HCT116 (cell line): ENCODE data around the gene BPIFB3. TPM values are rescaled to one million over a fixed set of nuclear protein-coding genes. Genes with fewer than 3 reads are reported as not detected.

Source experiments
- ATAC-seq: fragments of 200-7000 bp; cut with Tn5 transposase; 2 replicates; pipeline ENCODE4 v1.9.1; 2020; ENCODE audit warnings: mild to moderate bottlenecking, moderate library complexity
- BruUV-seq: library from RNA; stranded (reverse); fragments of 400-500 nt; replicated peaks from 2 replicates; lab custom pipeline; 2021; lab: Mats Ljungman, UMichigan
- CTCF ChIA-PET: fragments of 300-600 bp; sonication (Branson Sonifier 250); formaldehyde crosslinking; loops from one replicate; lab custom pipeline; 2021; ENCODE audit warnings: antibody characterized with exemption; lab: Charles Lee
- POLR2A ChIA-PET: fragments of 300-600, 350-600 bp; sonication (Branson Sonifier 250); formaldehyde crosslinking; loops from one replicate; lab custom pipeline; 2021; ENCODE audit warnings: antibody characterized with exemption; lab: Charles Lee
- RAD21 ChIA-PET, 2 experiments: fragments of 300-600 bp; sonication (Branson Sonifier 250); formaldehyde crosslinking; loops; one replicate each; lab custom pipeline; 2023; ENCODE audit warnings: low total read pairs in 2 of 2; ENCODE audit not compliant: uncharacterized antibody in 2 of 2, unreplicated experiment in 2 of 2, low non-redundant PET in 1 of 2; lab: Charles Lee
- DNase-seq: peaks from one replicate; pipeline ENCODE4 v3.0.0-alpha.2; 2010; ENCODE audit warnings: low read depth, low spot score
- H2AFZ ChIP-seq: fragments of 200-600 bp; shearing (Covaris generic), sonication (generic); 2 replicates; pipeline ENCODE4 v1.6.1; 2017; ENCODE audit warnings: low read depth, mixed run types, mixed read lengths, antibody characterized with exemption, low read length; ENCODE audit not compliant: poor library complexity, severe bottlenecking
- H3K27ac ChIP-seq: 2 replicates; pipeline ENCODE4 v1.5.1; 2012; ENCODE audit warnings: low read depth, low read length
- H3K27me3 ChIP-seq: fragments of 200-600 bp; sonication (generic); 2 replicates; pipeline ENCODE4 v1.6.1; 2016; ENCODE audit warnings: mixed run types, low read length, mixed read lengths; ENCODE audit not compliant: insufficient read depth
- H3K36me3 ChIP-seq, 2 experiments: fragments of 200-500 bp in 1 of 2; fragments of 200-600 bp in 1 of 2; sonication (Bioruptor generic) in 1 of 2; sonication (generic) in 1 of 2; 2 replicates each; pipeline versions ENCODE4 v1.5.1 to v1.6.1; 2014 to 2016; ENCODE audit warnings: low read length in 2 of 2, inconsistent platforms in 1 of 2, mixed read lengths in 1 of 2, mixed run types in 1 of 2; ENCODE audit not compliant: insufficient read depth in 2 of 2, control insufficient read depth in 1 of 2
- H3K4me1 ChIP-seq, 2 experiments: fragments of 200-600 bp in 1 of 2; sonication (generic) in 1 of 2; 2 replicates each; pipeline versions ENCODE4 v1.5.1 to v1.6.1; 2012 to 2017; ENCODE audit warnings: low read length in 2 of 2, inconsistent platforms in 1 of 2, mild to moderate bottlenecking in 1 of 2, mixed read lengths in 1 of 2, mixed run types in 1 of 2, moderate library complexity in 1 of 2; ENCODE audit not compliant: insufficient read depth in 2 of 2, control insufficient read depth in 1 of 2
- H3K4me2 ChIP-seq: fragments of 200-600 bp; sonication (generic); 2 replicates; pipeline ENCODE4 v1.6.1; 2017; ENCODE audit warnings: mixed run types, low read length, mixed read lengths
- H3K4me3 ChIP-seq, 2 experiments: fragments of 200-600 bp in 1 of 2; sonication (generic) in 1 of 2; replicated peaks in 1 of 2; 2 replicates each; pipeline ENCODE4 v1.5.1; 2011 to 2016; ENCODE audit warnings: low read length in 2 of 2, control low read depth in 1 of 2, low read depth in 1 of 2, mild to moderate bottlenecking in 1 of 2, mixed read lengths in 1 of 2, mixed run types in 1 of 2
- H3K79me2 ChIP-seq: fragments of 200-600 bp; sonication (generic); 2 replicates; pipeline ENCODE4 v1.6.1; 2017; ENCODE audit warnings: mild to moderate bottlenecking, mixed run types, low read length, moderate library complexity, mixed read lengths; ENCODE audit not compliant: insufficient read depth
- H3K9ac ChIP-seq: fragments of 200-600 bp; sonication (generic); 2 replicates; pipeline ENCODE4 v1.6.1; 2016; ENCODE audit warnings: low read length, mixed read lengths
- H3K9me2 ChIP-seq: fragments of 200-600 bp; sonication (generic), shearing (Covaris generic); 2 replicates; pipeline ENCODE4 v1.6.1; 2017; ENCODE audit warnings: mixed run types, mild to moderate bottlenecking, moderate library complexity; ENCODE audit not compliant: insufficient read depth
- H3K9me3 ChIP-seq, 2 experiments: fragments of 200-500 bp in 1 of 2; fragments of 200-600 bp in 1 of 2; sonication (Bioruptor generic) in 1 of 2; sonication (generic) in 1 of 2; 2 replicates each; pipeline ENCODE4 v1.6.1; 2014 to 2017; ENCODE audit warnings: low read length in 2 of 2, mixed read lengths in 2 of 2, inconsistent platforms in 1 of 2, low read depth in 1 of 2, mild to moderate bottlenecking in 1 of 2, mixed run types in 1 of 2, moderate library complexity in 1 of 2; ENCODE audit not compliant: control insufficient read depth in 1 of 2, insufficient read depth in 1 of 2
- H4K20me1 ChIP-seq: fragments of 200-600 bp; sonication (generic), shearing (Covaris generic); 2 replicates; pipeline ENCODE4 v1.6.1; 2017; ENCODE audit warnings: mixed run types, mild to moderate bottlenecking, moderate library complexity; ENCODE audit not compliant: insufficient read depth
- CBX3 ChIP-seq: IDR thresholded peaks from 2 replicates; pipeline ENCODE4 v1.6.1; 2012; ENCODE audit warnings: low read depth
- CEBPB ChIP-seq: IDR thresholded peaks from 2 replicates; pipeline ENCODE4 v1.6.1; 2012; ENCODE audit warnings: low read depth
- EZH2 ChIP-seq: fragments of 200-600 bp; sonication (generic); IDR thresholded peaks from 2 replicates; pipeline ENCODE4 v1.6.1; 2017; ENCODE audit warnings: antibody characterized with exemption, mixed run types
- FOSL1 ChIP-seq: IDR thresholded peaks from 2 replicates; pipeline ENCODE4 v1.6.1; 2012; ENCODE audit warnings: low read depth
- JUND ChIP-seq: IDR thresholded peaks from 2 replicates; pipeline ENCODE4 v1.6.1; 2012
- POLR2A ChIP-seq: IDR thresholded peaks from 2 replicates; pipeline ENCODE4 v1.7.0; 2011; ENCODE audit warnings: borderline replicate concordance; ENCODE audit not compliant: insufficient read depth, insufficient read length; ENCODE audit errors: extremely low read depth
- POLR2AphosphoS5 ChIP-seq: IDR thresholded peaks from 2 replicates; pipeline ENCODE4 v1.6.1; 2011; ENCODE audit warnings: mild to moderate bottlenecking, low read depth, low read length, moderate library complexity
- SIN3A ChIP-seq: IDR thresholded peaks from 2 replicates; pipeline ENCODE4 v1.6.1; 2012; ENCODE audit warnings: low read depth
- SP1 ChIP-seq: IDR thresholded peaks from 2 replicates; pipeline ENCODE4 v1.6.1; 2012; ENCODE audit warnings: low read depth
- YY1 ChIP-seq: IDR thresholded peaks from 2 replicates; pipeline ENCODE4 v1.6.1; 2011; ENCODE audit warnings: low read length, low read depth, moderate library complexity, mild to moderate bottlenecking; ENCODE audit not compliant: insufficient replicate concordance; ENCODE audit errors: extremely low read depth
- intact Hi-C: fragments of 100-400 bp; cut with micrococcal nuclease; formaldehyde crosslinking; loops from 2 replicates; pipeline ENCODE4 v1.10.0; 2022
- total RNA-seq: library from RNA; stranded (reverse); gene quantifications from one replicate; pipeline ENCODE4 v1.2.1, GENCODE V29; 2021; ENCODE audit not compliant: unreplicated experiment
- TF ChIP-seq, protein P1 (sequence below): IDR thresholded peaks from 2 replicates; pipeline ENCODE4 v1.6.1; 2011; ENCODE audit warnings: mild to moderate bottlenecking, low read length, moderate library complexity; ENCODE audit not compliant: insufficient replicate concordance; ENCODE audit errors: extremely low read depth
- TF ChIP-seq, protein P2 (sequence below): IDR thresholded peaks from 2 replicates; pipeline ENCODE4 v1.6.1; 2012
- TF ChIP-seq, protein P3 (sequence below): IDR thresholded peaks from 2 replicates; pipeline ENCODE4 v1.6.1; 2012; ENCODE audit warnings: low read depth

The BPIFB3 gene
- total RNA-seq, 1 experiment from 2014 or later = not detected

DNA sequence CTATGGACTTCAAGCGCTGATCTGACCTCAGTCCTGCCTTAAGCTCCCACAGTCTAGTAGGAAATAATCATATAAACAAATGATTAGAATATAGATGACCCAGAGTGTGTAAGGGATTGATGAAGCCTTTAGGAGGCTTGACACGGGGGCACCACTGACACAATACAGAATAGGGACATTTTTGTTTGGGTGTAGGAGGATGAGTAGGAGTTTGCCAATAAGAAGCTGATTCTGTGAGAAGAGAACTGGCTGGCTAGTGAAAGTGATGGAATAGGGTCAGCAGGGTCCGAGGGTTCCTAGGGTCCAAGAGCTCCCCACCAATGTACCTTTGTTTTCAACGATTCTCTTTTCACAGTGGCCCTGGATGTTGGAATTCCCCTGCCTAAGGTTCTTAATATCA is 18.7 kb downstream of the BPIFB3 start:
- no peak overlapping the region for H3K4me3 ChIP-seq
- ATAC-seq (no peak), DNase-seq (no peak)
- no peaks in the 10 kb centered on the region for H3K79me2 ChIP-seq
- POLR2A ChIA-PET = no interaction called here
- intact Hi-C loops = no loop called here
- H3K9me2 ChIP-seq = no peaks in the 10 kb centered on the region
- TF ChIP-seq FOSL1 = no peak
- TF ChIP-seq POLR2A = no peak
- TF ChIP-seq SP1 = no peak
- no peak for TF ChIP-seq CEBPB
- TF ChIP-seq, protein P1, sequence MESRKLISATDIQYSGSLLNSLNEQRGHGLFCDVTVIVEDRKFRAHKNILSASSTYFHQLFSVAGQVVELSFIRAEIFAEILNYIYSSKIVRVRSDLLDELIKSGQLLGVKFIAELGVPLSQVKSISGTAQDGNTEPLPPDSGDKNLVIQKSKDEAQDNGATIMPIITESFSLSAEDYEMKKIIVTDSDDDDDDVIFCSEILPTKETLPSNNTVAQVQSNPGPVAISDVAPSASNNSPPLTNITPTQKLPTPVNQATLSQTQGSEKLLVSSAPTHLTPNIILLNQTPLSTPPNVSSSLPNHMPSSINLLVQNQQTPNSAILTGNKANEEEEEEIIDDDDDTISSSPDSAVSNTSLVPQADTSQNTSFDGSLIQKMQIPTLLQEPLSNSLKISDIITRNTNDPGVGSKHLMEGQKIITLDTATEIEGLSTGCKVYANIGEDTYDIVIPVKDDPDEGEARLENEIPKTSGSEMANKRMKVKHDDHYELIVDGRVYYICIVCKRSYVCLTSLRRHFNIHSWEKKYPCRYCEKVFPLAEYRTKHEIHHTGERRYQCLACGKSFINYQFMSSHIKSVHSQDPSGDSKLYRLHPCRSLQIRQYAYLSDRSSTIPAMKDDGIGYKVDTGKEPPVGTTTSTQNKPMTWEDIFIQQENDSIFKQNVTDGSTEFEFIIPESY = no peak
- TF ChIP-seq, protein P2, sequence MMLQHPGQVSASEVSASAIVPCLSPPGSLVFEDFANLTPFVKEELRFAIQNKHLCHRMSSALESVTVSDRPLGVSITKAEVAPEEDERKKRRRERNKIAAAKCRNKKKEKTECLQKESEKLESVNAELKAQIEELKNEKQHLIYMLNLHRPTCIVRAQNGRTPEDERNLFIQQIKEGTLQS = no peak
- no peak for TF ChIP-seq POLR2AphosphoS5
- no peak for TF ChIP-seq YY1
- no peak overlapping the region for H2AFZ ChIP-seq
- no peak overlapping the region for H3K9ac ChIP-seq
- H3K27ac ChIP-seq = no peak overlapping the region
- no peak overlapping the region for H3K4me2 ChIP-seq
- no TSS peak for BruUV-seq
- H3K4me1 ChIP-seq = peaks cover 8 to 14% of the 10 kb centered on the region in 2 experiments; a peak in 3 of 4 replicates
- no peaks in the 10 kb centered on the region for H3K36me3 ChIP-seq
- CTCF ChIA-PET = no interaction called here
- no peaks in the 10 kb centered on the region for H4K20me1 ChIP-seq
- H3K9me3 ChIP-seq = no peaks in the 10 kb centered on the region
- no peaks in the 10 kb centered on the region for H3K27me3 ChIP-seq
- RAD21 ChIA-PET = no interaction called here

DNA sequence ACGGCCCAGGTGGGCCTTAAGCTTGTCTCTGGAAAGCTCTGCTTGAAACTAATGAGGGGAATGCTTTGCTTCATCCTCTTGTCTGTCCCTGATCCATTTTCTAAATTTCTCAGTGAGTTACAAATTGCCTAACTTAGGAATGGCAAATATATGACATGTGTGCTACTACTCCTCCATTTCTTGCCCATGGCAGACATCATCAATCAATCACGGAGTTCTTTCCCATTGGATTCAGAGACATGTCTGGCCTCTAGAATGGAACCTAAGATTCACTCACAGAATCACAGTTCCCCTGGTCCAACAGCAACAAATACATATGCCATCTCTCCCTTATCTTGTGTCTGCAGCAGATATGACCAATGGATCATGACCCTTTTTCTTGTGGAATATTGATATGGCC is 19.1 kb downstream of the BPIFB3 start:
- no peak for DNase-seq
- Histone ChIP-seq H3K4me1 (peaks cover 8 to 17% of the 10 kb centered on the region in 2 experiments; a peak in 3 of 4 replicates), H3K9me3 (no peaks in the 10 kb centered on the region), H3K27ac (no peak overlapping the region), H3K4me3 (no peak overlapping the region), H3K9ac (no peak overlapping the region), H3K9me2 (no peaks in the 10 kb centered on the region), H3K27me3 (no peaks in the 10 kb centered on the region), H3K4me2 (no peak overlapping the region), H2AFZ (no peak overlapping the region), H3K79me2 (no peaks in the 10 kb centered on the region), H3K36me3 (no peaks in the 10 kb centered on the region), H4K20me1 (no peaks in the 10 kb centered on the region)
- POLR2A ChIA-PET = no interaction called here
- CTCF ChIA-PET = no interaction called here
- no TSS peak for BruUV-seq
- no peak for ATAC-seq
- intact Hi-C loops = no loop called here
- RAD21 ChIA-PET = no interaction called here
- no peak for TF ChIP-seq FOSL1
- no peak for TF ChIP-seq POLR2AphosphoS5
- TF ChIP-seq CEBPB = no peak
- TF ChIP-seq, protein P3, sequence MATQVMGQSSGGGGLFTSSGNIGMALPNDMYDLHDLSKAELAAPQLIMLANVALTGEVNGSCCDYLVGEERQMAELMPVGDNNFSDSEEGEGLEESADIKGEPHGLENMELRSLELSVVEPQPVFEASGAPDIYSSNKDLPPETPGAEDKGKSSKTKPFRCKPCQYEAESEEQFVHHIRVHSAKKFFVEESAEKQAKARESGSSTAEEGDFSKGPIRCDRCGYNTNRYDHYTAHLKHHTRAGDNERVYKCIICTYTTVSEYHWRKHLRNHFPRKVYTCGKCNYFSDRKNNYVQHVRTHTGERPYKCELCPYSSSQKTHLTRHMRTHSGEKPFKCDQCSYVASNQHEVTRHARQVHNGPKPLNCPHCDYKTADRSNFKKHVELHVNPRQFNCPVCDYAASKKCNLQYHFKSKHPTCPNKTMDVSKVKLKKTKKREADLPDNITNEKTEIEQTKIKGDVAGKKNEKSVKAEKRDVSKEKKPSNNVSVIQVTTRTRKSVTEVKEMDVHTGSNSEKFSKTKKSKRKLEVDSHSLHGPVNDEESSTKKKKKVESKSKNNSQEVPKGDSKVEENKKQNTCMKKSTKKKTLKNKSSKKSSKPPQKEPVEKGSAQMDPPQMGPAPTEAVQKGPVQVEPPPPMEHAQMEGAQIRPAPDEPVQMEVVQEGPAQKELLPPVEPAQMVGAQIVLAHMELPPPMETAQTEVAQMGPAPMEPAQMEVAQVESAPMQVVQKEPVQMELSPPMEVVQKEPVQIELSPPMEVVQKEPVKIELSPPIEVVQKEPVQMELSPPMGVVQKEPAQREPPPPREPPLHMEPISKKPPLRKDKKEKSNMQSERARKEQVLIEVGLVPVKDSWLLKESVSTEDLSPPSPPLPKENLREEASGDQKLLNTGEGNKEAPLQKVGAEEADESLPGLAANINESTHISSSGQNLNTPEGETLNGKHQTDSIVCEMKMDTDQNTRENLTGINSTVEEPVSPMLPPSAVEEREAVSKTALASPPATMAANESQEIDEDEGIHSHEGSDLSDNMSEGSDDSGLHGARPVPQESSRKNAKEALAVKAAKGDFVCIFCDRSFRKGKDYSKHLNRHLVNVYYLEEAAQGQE = no peak
- no peak for TF ChIP-seq CBX3
- TF ChIP-seq EZH2 = no peak
- TF ChIP-seq SIN3A = no peak
- TF ChIP-seq, protein P1 = no peak
- no peak for TF ChIP-seq JUND
